ENCODE data around the gene GOLGA5.

GRCh38 chr14:92800525-92800924 lies 6.4 kb downstream of the GOLGA5 start:
- TF ChIP-seq FOS (IDR thresholded peaks at IDR 0.05; ENCODE audit: borderline replicate concordance, insufficient read depth, low read length) (no peak), POLR2A (IDR thresholded peaks at IDR 0.05; ENCODE audit: low read depth, low read length) (no peak), EZH2 (IDR thresholded peaks at IDR 0.05; ENCODE audit: borderline replicate concordance, low read depth, low read length, severe bottlenecking) (no peak), POLR2AphosphoS5 (IDR thresholded peaks at IDR 0.05; ENCODE audit: insufficient read depth, low read depth, low read length) (no peak), MYC (IDR thresholded peaks at IDR 0.05; ENCODE audit: low read depth, low read length) (no peak), JUN (IDR thresholded peaks at IDR 0.05; ENCODE audit: borderline replicate concordance, insufficient read depth, insufficient read length, low read depth) (no peak)
- TF ChIP-seq, protein P1, sequence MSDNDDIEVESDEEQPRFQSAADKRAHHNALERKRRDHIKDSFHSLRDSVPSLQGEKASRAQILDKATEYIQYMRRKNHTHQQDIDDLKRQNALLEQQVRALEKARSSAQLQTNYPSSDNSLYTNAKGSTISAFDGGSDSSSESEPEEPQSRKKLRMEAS (IDR thresholded peaks at IDR 0.05; ENCODE audit: insufficient read depth, insufficient read length): no peak
- TF ChIP-seq, protein P2, sequence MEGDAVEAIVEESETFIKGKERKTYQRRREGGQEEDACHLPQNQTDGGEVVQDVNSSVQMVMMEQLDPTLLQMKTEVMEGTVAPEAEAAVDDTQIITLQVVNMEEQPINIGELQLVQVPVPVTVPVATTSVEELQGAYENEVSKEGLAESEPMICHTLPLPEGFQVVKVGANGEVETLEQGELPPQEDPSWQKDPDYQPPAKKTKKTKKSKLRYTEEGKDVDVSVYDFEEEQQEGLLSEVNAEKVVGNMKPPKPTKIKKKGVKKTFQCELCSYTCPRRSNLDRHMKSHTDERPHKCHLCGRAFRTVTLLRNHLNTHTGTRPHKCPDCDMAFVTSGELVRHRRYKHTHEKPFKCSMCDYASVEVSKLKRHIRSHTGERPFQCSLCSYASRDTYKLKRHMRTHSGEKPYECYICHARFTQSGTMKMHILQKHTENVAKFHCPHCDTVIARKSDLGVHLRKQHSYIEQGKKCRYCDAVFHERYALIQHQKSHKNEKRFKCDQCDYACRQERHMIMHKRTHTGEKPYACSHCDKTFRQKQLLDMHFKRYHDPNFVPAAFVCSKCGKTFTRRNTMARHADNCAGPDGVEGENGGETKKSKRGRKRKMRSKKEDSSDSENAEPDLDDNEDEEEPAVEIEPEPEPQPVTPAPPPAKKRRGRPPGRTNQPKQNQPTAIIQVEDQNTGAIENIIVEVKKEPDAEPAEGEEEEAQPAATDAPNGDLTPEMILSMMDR (IDR thresholded peaks at IDR 0.05; ENCODE audit: extremely low read depth in 1 of 2, insufficient read depth in 1 of 2, low read depth in 1 of 2, low read length in 2 of 2): no peak

All from endothelial cell of umbilical vein (primary cell).